ENCODE data around the gene TMEM120A. TPM values are rescaled to one million over a fixed set of nuclear protein-coding genes. Genes with fewer than 3 reads are reported as not detected.
"Not testable (repeated sequence)": the region's sequence is repeated elsewhere in the genome, so short reads cannot be mapped to it uniquely, and the experiment has no call there.

TMEM120A gene
- total RNA-seq, 2 experiments from 2014 or later, result 12.4 to 22.1 TPM

GRCh38 chr7:76020031-76020714 is 25.8 kb upstream of the TMEM120A start:
- no peak overlapping the region for H2AFZ ChIP-seq (ENCODE audit: low read length)
- H3K36me3 ChIP-seq (ENCODE audit: insufficient read depth, low read length), result 0 out of 2 replicates have a peak, but pooled peaks cover 6% of the 10 kb centered on the region
- POLR2A ChIA-PET, result interaction anchor here (0.6 to 1.0 kb wide), 3 partner anchors 28 to 495 kb away, joined by 3 read pairs; partner anchors contain the start of genes MDH2 and STYXL1

GRCh38 chr7:76018520-76018919 is 24.1 kb upstream of the TMEM120A start:
- H2AFZ ChIP-seq (ENCODE audit: low read length); H3K79me2 ChIP-seq (ENCODE audit: insufficient read depth, low read depth, low read length); intact Hi-C loops (cut with micrococcal nuclease; ENCODE audit: unreplicated experiment); CTCF ChIA-PET (ENCODE audit: unreplicated experiment); H3K27ac ChIP-seq (ENCODE audit: low read depth, low read length, poor library complexity, severe bottlenecking); H3K36me3 ChIP-seq (ENCODE audit: insufficient read depth, low read length); POLR2A ChIA-PET; H3K9me2 ChIP-seq (ENCODE audit: insufficient read depth, low read length); H4K20me1 ChIP-seq (ENCODE audit: insufficient read depth, low read length); DNase-seq (ENCODE audit: low spot score); H3K4me2 ChIP-seq (ENCODE audit: low read length); H3K4me3 ChIP-seq (ENCODE audit: low read depth, low read length, poor library complexity, severe bottlenecking); H3K4me1 ChIP-seq (ENCODE audit: insufficient read depth, low read length, poor library complexity, severe bottlenecking); H3K9me3 ChIP-seq (ENCODE audit: low read length): not testable (repeated sequence)
- BruUV-seq (replicated peaks), result TSS peak; percentile 51

More at GRCh38 chr7:76020031-76020714, 25.8 kb upstream of the TMEM120A start:
- Histone ChIP-seq H3K4me1 (ENCODE audit: insufficient read depth, low read length, poor library complexity, severe bottlenecking) (no peaks in the 10 kb centered on the region), H3K79me2 (ENCODE audit: insufficient read depth, low read depth, low read length) (no peaks in the 10 kb centered on the region), H3K9me3 (ENCODE audit: low read length) (no peaks in the 10 kb centered on the region), H4K20me1 (ENCODE audit: insufficient read depth, low read length) (no peaks in the 10 kb centered on the region), H3K4me2 (ENCODE audit: low read length) (no peak overlapping the region), H3K27ac (ENCODE audit: low read depth, low read length, poor library complexity, severe bottlenecking) (no peak overlapping the region), H3K4me3 (ENCODE audit: low read depth, low read length, poor library complexity, severe bottlenecking) (no peak overlapping the region), H3K9me2 (ENCODE audit: insufficient read depth, low read length) (no peaks in the 10 kb centered on the region)
- intact Hi-C loops (cut with micrococcal nuclease; ENCODE audit: unreplicated experiment), result loop anchor here (1.0 kb wide), 1 partner anchor 154 kb away; no protein-coding TSS in a partner anchor
- CTCF ChIA-PET (ENCODE audit: unreplicated experiment), result interaction anchor here (0.6 to 1.5 kb wide), 6 partner anchors 11 to 156 kb away, joined by 3 to 4 read pairs (median 3); no protein-coding TSS in a partner anchor
- BruUV-seq (replicated peaks), result no TSS peak
- DNase-seq (ENCODE audit: low spot score), result peak; percentile 71
- no peak for TF ChIP-seq EZH2phosphoT487 (IDR thresholded peaks at IDR 0.05; ENCODE audit: borderline replicate concordance, low read depth, low read length)
- TF ChIP-seq CTCF (conservative IDR thresholded peaks at IDR 0.05; ENCODE audit: low read length), result peak; percentile 97

GRCh38 chr7:76016191-76016947 is 22.0 kb upstream of the TMEM120A start:
- Histone ChIP-seq H3K4me2 (ENCODE audit: low read length) (no peak overlapping the region), H4K20me1 (ENCODE audit: insufficient read depth, low read length) (no peaks in the 10 kb centered on the region), H3K27ac (ENCODE audit: low read depth, low read length, poor library complexity, severe bottlenecking) (no peak overlapping the region), H2AFZ (ENCODE audit: low read length) (no peak overlapping the region), H3K9me2 (ENCODE audit: insufficient read depth, low read length) (no peaks in the 10 kb centered on the region), H3K36me3 (ENCODE audit: insufficient read depth, low read length) (0 out of 2 replicates have a peak, but pooled peaks cover 2% of the 10 kb centered on the region), H3K4me3 (ENCODE audit: low read depth, low read length, poor library complexity, severe bottlenecking) (no peak overlapping the region), H3K79me2 (ENCODE audit: insufficient read depth, low read depth, low read length) (no peaks in the 10 kb centered on the region), H3K4me1 (ENCODE audit: insufficient read depth, low read length, poor library complexity, severe bottlenecking) (peaks cover 11% of the 10 kb centered on the region), H3K9me3 (ENCODE audit: low read length) (no peaks in the 10 kb centered on the region)
- ChIA-PET POLR2A (no interaction called here), CTCF (ENCODE audit: unreplicated experiment) (no interaction called here)
- intact Hi-C loops (cut with micrococcal nuclease; ENCODE audit: unreplicated experiment), result no loop called here
- no TSS peak for BruUV-seq (replicated peaks)
- TF ChIP-seq CTCF (conservative IDR thresholded peaks at IDR 0.05; ENCODE audit: low read length) (no peak), EZH2phosphoT487 (IDR thresholded peaks at IDR 0.05; ENCODE audit: borderline replicate concordance, low read depth, low read length) (no peak)
- no peak for DNase-seq (ENCODE audit: low spot score)

Measured in OCI-LY7 (cell line).